HL-60 (cell line): ENCODE results near the gene PRDM15.

ENCODE experiments used
- DNase-seq, 2 experiments: peaks; one replicate each; pipeline ENCODE4 v3.0.0-alpha.2; 2010 to 2020; ENCODE audit warnings: low read depth in 1 of 2, low spot score in 1 of 2
- H3K27ac ChIP-seq: fragments of 250-450 bp; sonication (Bioruptor Pico); replicated peaks from 2 replicates; pipeline ENCODE4 v1.5.1; 2020; ENCODE audit warnings: mild to moderate bottlenecking, moderate library complexity
- H3K27me3 ChIP-seq: fragments of 250-450 bp; sonication (Bioruptor Pico); 2 replicates; pipeline ENCODE4 v1.5.1; 2021; ENCODE audit warnings: mild to moderate bottlenecking, moderate library complexity; ENCODE audit not compliant: insufficient read depth, poor library complexity, severe bottlenecking
- H3K4me3 ChIP-seq: replicated peaks from 2 replicates; pipeline ENCODE4 v1.5.1; 2011; ENCODE audit warnings: mild to moderate bottlenecking, control low read depth, low read length; ENCODE audit not compliant: insufficient read depth
- GABPA ChIP-seq: IDR thresholded peaks from 2 replicates; pipeline ENCODE4 v1.6.1; 2012; ENCODE audit warnings: low read depth
- POLR2AphosphoS5 ChIP-seq: IDR thresholded peaks from 2 replicates; pipeline ENCODE4 v1.6.1; 2012; ENCODE audit warnings: low read depth
- SPI1 ChIP-seq: IDR thresholded peaks from 2 replicates; pipeline ENCODE4 v1.6.1; 2012; ENCODE audit warnings: low read depth, mild to moderate bottlenecking, borderline replicate concordance
- TF ChIP-seq, protein P1 (sequence below): IDR thresholded peaks from 2 replicates; pipeline ENCODE4 v1.6.1; 2012; ENCODE audit warnings: low read depth; ENCODE audit not compliant: insufficient replicate concordance
- TF ChIP-seq, protein P2 (sequence below): IDR thresholded peaks from one replicate; pipeline ENCODE4 v1.5.1; 2011; ENCODE audit warnings: low read length, control low read depth, inconsistent platforms; ENCODE audit not compliant: insufficient read depth

PRDM15 gene

DNA sequence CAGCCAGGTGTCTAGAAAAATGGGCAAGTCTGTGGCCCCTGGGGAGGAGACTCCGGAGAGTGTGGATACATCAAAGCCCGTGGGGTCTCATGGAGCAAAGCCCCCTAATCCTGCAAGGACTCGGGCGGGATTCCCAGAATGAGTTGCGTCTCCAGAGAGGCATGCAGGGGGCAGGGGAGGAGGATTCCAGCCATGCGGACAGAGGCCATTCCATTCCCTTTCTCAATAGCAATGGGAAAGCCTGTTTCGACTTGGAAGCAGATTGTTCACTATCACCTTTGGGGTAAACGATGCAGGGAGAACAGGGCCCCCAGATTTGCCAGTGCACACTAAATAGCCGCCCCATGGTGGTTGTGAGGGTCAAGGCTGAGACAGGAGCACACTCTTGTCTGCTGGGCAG lies 15.4 kb upstream of the PRDM15 start:
- Histone ChIP-seq H3K27me3 (no peaks in the 10 kb centered on the region), H3K27ac (no peak overlapping the region), H3K4me3 (no peak overlapping the region)
- TF ChIP-seq, protein P1, sequence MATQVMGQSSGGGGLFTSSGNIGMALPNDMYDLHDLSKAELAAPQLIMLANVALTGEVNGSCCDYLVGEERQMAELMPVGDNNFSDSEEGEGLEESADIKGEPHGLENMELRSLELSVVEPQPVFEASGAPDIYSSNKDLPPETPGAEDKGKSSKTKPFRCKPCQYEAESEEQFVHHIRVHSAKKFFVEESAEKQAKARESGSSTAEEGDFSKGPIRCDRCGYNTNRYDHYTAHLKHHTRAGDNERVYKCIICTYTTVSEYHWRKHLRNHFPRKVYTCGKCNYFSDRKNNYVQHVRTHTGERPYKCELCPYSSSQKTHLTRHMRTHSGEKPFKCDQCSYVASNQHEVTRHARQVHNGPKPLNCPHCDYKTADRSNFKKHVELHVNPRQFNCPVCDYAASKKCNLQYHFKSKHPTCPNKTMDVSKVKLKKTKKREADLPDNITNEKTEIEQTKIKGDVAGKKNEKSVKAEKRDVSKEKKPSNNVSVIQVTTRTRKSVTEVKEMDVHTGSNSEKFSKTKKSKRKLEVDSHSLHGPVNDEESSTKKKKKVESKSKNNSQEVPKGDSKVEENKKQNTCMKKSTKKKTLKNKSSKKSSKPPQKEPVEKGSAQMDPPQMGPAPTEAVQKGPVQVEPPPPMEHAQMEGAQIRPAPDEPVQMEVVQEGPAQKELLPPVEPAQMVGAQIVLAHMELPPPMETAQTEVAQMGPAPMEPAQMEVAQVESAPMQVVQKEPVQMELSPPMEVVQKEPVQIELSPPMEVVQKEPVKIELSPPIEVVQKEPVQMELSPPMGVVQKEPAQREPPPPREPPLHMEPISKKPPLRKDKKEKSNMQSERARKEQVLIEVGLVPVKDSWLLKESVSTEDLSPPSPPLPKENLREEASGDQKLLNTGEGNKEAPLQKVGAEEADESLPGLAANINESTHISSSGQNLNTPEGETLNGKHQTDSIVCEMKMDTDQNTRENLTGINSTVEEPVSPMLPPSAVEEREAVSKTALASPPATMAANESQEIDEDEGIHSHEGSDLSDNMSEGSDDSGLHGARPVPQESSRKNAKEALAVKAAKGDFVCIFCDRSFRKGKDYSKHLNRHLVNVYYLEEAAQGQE, result no peak
- TF ChIP-seq SPI1 (no peak), GABPA (no peak), POLR2AphosphoS5 (no peak)
- TF ChIP-seq, protein P2, sequence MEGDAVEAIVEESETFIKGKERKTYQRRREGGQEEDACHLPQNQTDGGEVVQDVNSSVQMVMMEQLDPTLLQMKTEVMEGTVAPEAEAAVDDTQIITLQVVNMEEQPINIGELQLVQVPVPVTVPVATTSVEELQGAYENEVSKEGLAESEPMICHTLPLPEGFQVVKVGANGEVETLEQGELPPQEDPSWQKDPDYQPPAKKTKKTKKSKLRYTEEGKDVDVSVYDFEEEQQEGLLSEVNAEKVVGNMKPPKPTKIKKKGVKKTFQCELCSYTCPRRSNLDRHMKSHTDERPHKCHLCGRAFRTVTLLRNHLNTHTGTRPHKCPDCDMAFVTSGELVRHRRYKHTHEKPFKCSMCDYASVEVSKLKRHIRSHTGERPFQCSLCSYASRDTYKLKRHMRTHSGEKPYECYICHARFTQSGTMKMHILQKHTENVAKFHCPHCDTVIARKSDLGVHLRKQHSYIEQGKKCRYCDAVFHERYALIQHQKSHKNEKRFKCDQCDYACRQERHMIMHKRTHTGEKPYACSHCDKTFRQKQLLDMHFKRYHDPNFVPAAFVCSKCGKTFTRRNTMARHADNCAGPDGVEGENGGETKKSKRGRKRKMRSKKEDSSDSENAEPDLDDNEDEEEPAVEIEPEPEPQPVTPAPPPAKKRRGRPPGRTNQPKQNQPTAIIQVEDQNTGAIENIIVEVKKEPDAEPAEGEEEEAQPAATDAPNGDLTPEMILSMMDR, result no peak
- DNase-seq, result no peak

DNA sequence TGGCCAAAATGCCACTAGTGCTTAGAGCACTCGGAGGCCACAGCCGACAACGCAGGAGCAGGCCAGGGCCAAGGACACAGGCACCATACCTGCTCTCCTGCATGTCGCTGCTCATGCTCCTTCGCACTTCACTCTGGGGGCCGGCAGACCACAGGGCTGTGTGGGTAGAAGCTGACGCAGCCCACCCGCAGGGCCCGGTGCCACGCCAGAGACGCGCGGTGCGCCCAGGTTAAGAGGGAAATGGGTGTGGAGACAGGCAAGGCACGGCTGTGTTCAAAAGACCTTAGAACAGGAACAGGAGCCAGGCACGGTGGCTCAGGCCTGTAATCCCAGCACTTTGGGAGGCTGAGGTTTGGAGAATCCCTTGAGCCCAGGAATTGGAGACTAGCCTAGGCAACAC lies 13.6 kb upstream of the PRDM15 start:
- no peaks in the 10 kb centered on the region for H3K27me3 ChIP-seq
- no peak overlapping the region for H3K27ac ChIP-seq
- TF ChIP-seq GABPA, result no peak
- no peak for TF ChIP-seq POLR2AphosphoS5
- TF ChIP-seq, protein P2, result no peak
- TF ChIP-seq, protein P1, result no peak
- no peak for TF ChIP-seq SPI1
- H3K4me3 ChIP-seq, result no peak overlapping the region
- no peak for DNase-seq

DNA sequence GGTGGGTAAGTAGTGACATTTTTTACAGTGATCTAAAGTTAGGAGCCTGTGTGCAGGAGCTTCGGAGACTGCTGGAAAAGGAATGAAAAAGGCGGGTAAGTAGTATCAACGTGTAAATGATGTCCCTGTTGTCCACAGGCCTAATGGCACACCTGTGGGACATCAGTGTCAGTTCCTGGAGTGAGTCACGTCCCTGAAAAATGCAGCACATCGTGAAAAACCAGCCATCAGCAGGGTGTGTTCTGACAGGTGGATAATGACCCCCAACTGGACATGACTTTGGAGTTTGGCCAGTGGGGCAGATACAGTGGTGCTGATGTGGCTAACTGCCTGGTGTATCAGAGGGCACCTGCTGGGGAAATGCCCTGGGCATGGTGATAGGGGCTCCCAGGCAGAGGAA lies 12.0 kb upstream of the PRDM15 start:
- DNase-seq, result no peak
- Histone ChIP-seq H3K27me3 (no peaks in the 10 kb centered on the region), H3K27ac (no peak overlapping the region), H3K4me3 (no peak overlapping the region)
- no peak for TF ChIP-seq POLR2AphosphoS5
- TF ChIP-seq SPI1, result no peak
- TF ChIP-seq, protein P2, result no peak
- TF ChIP-seq, protein P1, result no peak
- no peak for TF ChIP-seq GABPA
